GM23338 (cell line): Measurements from ENCODE around the gene COBL. TPM values are rescaled to one million over a fixed set of nuclear protein-coding genes. Genes with fewer than 3 reads are reported as not detected.

Source experiments
- ATAC-seq: fragments of 200-7000 bp; cut with Tn5 transposase; 3 replicates; pipeline ENCODE4 v1.9.1; 2020
- DNase-seq: peaks from one replicate; pipeline ENCODE4 v3.0.0-alpha.2; 2015; ENCODE audit warnings: low spot score
- H2AFZ ChIP-seq: fragments of 200-600 bp; sonication (generic); 2 replicates; pipeline ENCODE4 v1.8.0; 2016; ENCODE audit warnings: antibody characterized with exemption, mild to moderate bottlenecking, moderate library complexity
- H3F3A ChIP-seq: fragments of 200-600 bp; sonication (generic); replicated peaks from 2 replicates; pipeline ENCODE4 v1.8.0; 2017; ENCODE audit warnings: antibody characterized with exemption, mixed run types, low read depth
- H3K27ac ChIP-seq: fragments of 200-600 bp; sonication (generic); 2 replicates; pipeline ENCODE4 v1.6.1; 2016; ENCODE audit warnings: low read depth
- H3K27me3 ChIP-seq: fragments of 200-600 bp; sonication (generic); 2 replicates; pipeline ENCODE4 v1.8.0; 2016; ENCODE audit warnings: mild to moderate bottlenecking, mixed run types, moderate library complexity; ENCODE audit not compliant: insufficient read depth
- H3K36me3 ChIP-seq: fragments of 200-600 bp; sonication (generic); 2 replicates; pipeline ENCODE4 v1.8.0; 2016; ENCODE audit warnings: mild to moderate bottlenecking; ENCODE audit not compliant: insufficient read depth
- H3K4me1 ChIP-seq: fragments of 200-600 bp; sonication (generic); 2 replicates; pipeline ENCODE4 v1.8.0; 2016; ENCODE audit warnings: mild to moderate bottlenecking, moderate library complexity; ENCODE audit not compliant: insufficient read depth
- H3K4me2 ChIP-seq: fragments of 200-600 bp; sonication (generic); 2 replicates; pipeline ENCODE4 v1.7.1; 2017; ENCODE audit warnings: mixed run types
- H3K4me3 ChIP-seq: fragments of 200-600 bp; sonication (generic); 2 replicates; pipeline ENCODE4 v1.6.1; 2016; ENCODE audit warnings: mixed run types
- H3K79me2 ChIP-seq: fragments of 200-600 bp; sonication (generic); replicated peaks from 2 replicates; pipeline ENCODE4 v1.8.0; 2017; ENCODE audit warnings: mild to moderate bottlenecking; ENCODE audit not compliant: insufficient read depth
- H3K9me2 ChIP-seq: fragments of 200-600 bp; sonication (generic); 2 replicates; pipeline ENCODE4 v1.8.0; 2017; ENCODE audit not compliant: insufficient read depth
- H4K20me1 ChIP-seq: fragments of 200-600 bp; sonication (generic); replicated peaks from 2 replicates; pipeline ENCODE4 v1.8.0; 2017; ENCODE audit warnings: mild to moderate bottlenecking; ENCODE audit not compliant: insufficient read depth
- H3K27ac Mint-ChIP-seq: 2 replicates; pipeline ENCODE4 v1.8.0; 2020; ENCODE audit warnings: inconsistent platforms, mild to moderate bottlenecking, moderate library complexity, mixed read lengths
- H3K27me3 Mint-ChIP-seq: 3 replicates; pipeline ENCODE4 v1.8.0; 2022; ENCODE audit warnings: low read depth, mild to moderate bottlenecking, moderate library complexity, mixed read lengths, inconsistent platforms; ENCODE audit not compliant: insufficient read depth, poor library complexity
- H3K36me3 Mint-ChIP-seq: 3 replicates; pipeline ENCODE4 v1.8.0; 2021; ENCODE audit warnings: low read depth, mild to moderate bottlenecking, inconsistent platforms, moderate library complexity, mixed read lengths
- H3K4me1 Mint-ChIP-seq: 3 replicates; pipeline ENCODE4 v1.8.0; 2020; ENCODE audit warnings: mild to moderate bottlenecking, inconsistent platforms, mixed read lengths
- H3K4me3 Mint-ChIP-seq: 3 replicates; pipeline ENCODE4 v1.8.0; 2021; ENCODE audit warnings: moderate library complexity, mild to moderate bottlenecking, inconsistent platforms, mixed read lengths
- H3K9me3 Mint-ChIP-seq: 3 replicates; pipeline ENCODE4 v1.8.0; 2020; ENCODE audit warnings: moderate library complexity, mild to moderate bottlenecking, inconsistent platforms, mixed read lengths
- CTCF ChIP-seq, 2 experiments: fragments of 200-600 bp in 1 of 2; sonication (generic) in 1 of 2; conservative IDR thresholded peaks; 2 replicates each; pipeline versions ENCODE4 v1.5.1 to v1.6.1; 2016 to 2017; ENCODE audit warnings: antibody characterized with exemption in 2 of 2, low read depth in 2 of 2, mild to moderate bottlenecking in 2 of 2, moderate library complexity in 1 of 2
- ETS1 ChIP-seq: IDR thresholded peaks from 2 replicates; pipeline ENCODE4 v1.6.1; 2016; ENCODE audit warnings: antibody characterized with exemption
- EZH2 ChIP-seq: fragments of 200-600 bp; sonication (generic); IDR thresholded peaks from one replicate; pipeline ENCODE4 v1.8.0; 2017; ENCODE audit warnings: antibody characterized with exemption, mild to moderate bottlenecking, low read depth; ENCODE audit not compliant: unreplicated experiment
- EZH2phosphoT487 ChIP-seq: fragments of 200-600 bp; sonication (generic); IDR thresholded peaks from one replicate; pipeline ENCODE4 v1.8.1; 2018; ENCODE audit warnings: antibody characterized with exemption; ENCODE audit not compliant: unreplicated experiment
- NANOG ChIP-seq: IDR thresholded peaks from 2 replicates; pipeline ENCODE4 v1.6.1; 2016; ENCODE audit warnings: antibody characterized with exemption, borderline replicate concordance
- POLR2AphosphoS5 ChIP-seq: IDR thresholded peaks from 2 replicates; pipeline ENCODE4 v1.6.1; 2016; ENCODE audit warnings: antibody characterized with exemption, low read depth
- REST ChIP-seq: IDR thresholded peaks from one replicate; pipeline ENCODE4 v1.6.1; 2018; ENCODE audit warnings: antibody characterized with exemption; ENCODE audit not compliant: unreplicated experiment
- ZNF114 ChIP-seq: fragments of 250-450 bp; sonication (Bioruptor Pico); IDR thresholded peaks from 2 replicates; pipeline ENCODE4 v1.5.0; 2020; ENCODE audit warnings: mild to moderate bottlenecking, moderate library complexity
- ZNF331 ChIP-seq: fragments of 250-450 bp; sonication (Bioruptor Pico); IDR thresholded peaks from 2 replicates; pipeline ENCODE4 v1.5.0; 2020; ENCODE audit warnings: low read depth, mild to moderate bottlenecking, moderate library complexity
- ZNF462 ChIP-seq: fragments of 250-450 bp; sonication (Bioruptor Pico); IDR thresholded peaks from 2 replicates; pipeline ENCODE4 v1.5.0; 2020; ENCODE audit warnings: mild to moderate bottlenecking, moderate library complexity
- polyA plus RNA-seq: library from polyadenylated mRNA; unstranded; fragments of >200 nt; fragmentation: Nextera tagmentation; extraction: Ambion mirVana; gene quantifications from 2 replicates; pipeline ENCODE4 v1.2.1, GENCODE V29; 2016
- total RNA-seq: library from RNA; depleted of rRNA; stranded (reverse); fragments of >200 nt; shearing (Covaris generic); gene quantifications from 2 replicates; pipeline ENCODE4 v1.2.3, GENCODE V29; 2014

COBL gene
- total and polyA plus RNA-seq, 2 experiments from 2014 or later, result 18.3 to 51.9 TPM

- Histone ChIP-seq H3K9me2 (no peaks in the 10 kb centered on the region), H2AFZ (no peak overlapping the region), H3K4me2 (no peak overlapping the region), H3K79me2 (peaks cover 63% of the 10 kb centered on the region), H4K20me1 (peaks cover 21% of the 10 kb centered on the region; the same call in 1 of the 2 replicates), H3K36me3 (no peaks in the 10 kb centered on the region), H3K27me3 (no peaks in the 10 kb centered on the region), H3K4me1 (peaks cover 9% of the 10 kb centered on the region), H3F3A (peaks cover 13% of the 10 kb centered on the region), H3K27ac (no peak overlapping the region; the same call in 1 of the 2 replicates), H3K4me3 (no peak overlapping the region)
- DNase-seq, result no peak
- peaks cover 31% of the 10 kb centered on the region for H3K4me1 Mint-ChIP-seq
- no peak for TF ChIP-seq ZNF114 (CRISPR knock-in tag)
- no peak for TF ChIP-seq EZH2
- no peak for TF ChIP-seq ZNF462 (CRISPR knock-in tag)
- TF ChIP-seq NANOG, result no peak
- TF ChIP-seq CTCF (conservative IDR thresholded peaks at IDR 0.05; ENCODE audit: low read depth in 2 of 2), result no peak
- TF ChIP-seq ETS1, result no peak
- no peak for TF ChIP-seq REST
- no peak for TF ChIP-seq EZH2phosphoT487
- no peak for TF ChIP-seq ZNF331 (CRISPR knock-in tag)
- no peak for TF ChIP-seq POLR2AphosphoS5
- no peak overlapping the region for H3K27ac Mint-ChIP-seq
- H3K36me3 Mint-ChIP-seq, result no peaks in the 10 kb centered on the region; the same call in 2 of the 3 replicates
- H3K9me3 Mint-ChIP-seq, result no peaks in the 10 kb centered on the region
- no peak for ATAC-seq
- H3K4me3 Mint-ChIP-seq, result no peak overlapping the region
- H3K27me3 Mint-ChIP-seq, result peaks cover 3% of the 10 kb centered on the region
Observed at GRCh38 chr7:51220226-51220625, 96.4 kb downstream of the COBL start.
